H1 (cell line): ENCODE results near the gene RAB7B. TPM values are rescaled to one million over a fixed set of nuclear protein-coding genes. Genes with fewer than 3 reads are reported as not detected.

ENCODE experiments used
- CTCF ChIA-PET: fragments of 300-600 bp; sonication (Branson Sonifier 250); formaldehyde crosslinking; loops from one replicate; lab custom pipeline; 2021; ENCODE audit not compliant: partially characterized antibody; lab: Charles Lee
- POLR2A ChIA-PET: fragments of 300-600 bp; sonication (Branson Sonifier 250); formaldehyde crosslinking; loops from one replicate; lab custom pipeline; 2021; ENCODE audit warnings: inconsistent platforms; ENCODE audit not compliant: partially characterized antibody; lab: Charles Lee
- DNase-seq, 2 experiments: peaks; one replicate each; pipeline versions ENCODE4 v3.0.0 to v3.0.0-alpha.2; 2010 to 2022; ENCODE audit warnings: low spot score in 2 of 2, low read depth in 1 of 2, mixed read lengths in 1 of 2
- FAIRE-seq: peaks from 2 replicates; lab custom pipeline; 2011; peaks lifted over from hg19 to GRCh38; lab: Jason Lieb, UNC
- H2AFZ ChIP-seq: 2 replicates; pipeline ENCODE4 v1.8.1; 2012; ENCODE audit warnings: low read length, inconsistent platforms
- H2AK5ac ChIP-seq: 2 replicates; pipeline ENCODE4 v1.6.1; 2013; ENCODE audit warnings: low read depth, low read length
- H2BK120ac ChIP-seq: replicated peaks from 2 replicates; pipeline ENCODE3; 2013; ENCODE audit warnings: low read depth, low read length, inconsistent platforms
- H2BK12ac ChIP-seq: 2 replicates; pipeline ENCODE4 v1.6.1; 2013; ENCODE audit warnings: low read depth, low read length
- H2BK15ac ChIP-seq: 2 replicates; pipeline ENCODE4 v1.6.1; 2013; ENCODE audit warnings: low read length
- H2BK20ac ChIP-seq: 2 replicates; pipeline ENCODE4 v1.6.1; 2013; ENCODE audit warnings: low read length
- H2BK5ac ChIP-seq: 2 replicates; pipeline ENCODE4 v1.6.1; 2013; ENCODE audit warnings: low read depth, low read length
- H3K14ac ChIP-seq: 2 replicates; pipeline ENCODE4 v1.6.1; 2013; ENCODE audit warnings: inconsistent platforms; ENCODE audit not compliant: insufficient read length
- H3K18ac ChIP-seq: 2 replicates; pipeline ENCODE4 v1.6.1; 2013; ENCODE audit warnings: low read length; ENCODE audit errors: extremely low read depth
- H3K23ac ChIP-seq: 2 replicates; pipeline ENCODE4 v1.6.1; 2013; ENCODE audit warnings: inconsistent platforms; ENCODE audit not compliant: insufficient read length
- H3K23me2 ChIP-seq: 2 replicates; pipeline ENCODE4 v1.6.1; 2013; ENCODE audit warnings: low read depth, low read length
- H3K27ac ChIP-seq: 2 replicates; pipeline ENCODE4 v1.6.1; 2011; ENCODE audit warnings: low read depth, low read length, inconsistent platforms
- H3K27me3 ChIP-seq, 4 experiments: replicated peaks in 1 of 4; 1 replicate in 1 of 4; 2 replicates in 3 of 4; pipeline versions ENCODE4 v1.6.1 to v1.8.1; 2011 to 2013; ENCODE audit warnings: low read length in 3 of 4, mild to moderate bottlenecking in 3 of 4, inconsistent platforms in 2 of 4, mixed read lengths in 2 of 4, moderate library complexity in 1 of 4; ENCODE audit not compliant: control insufficient read depth in 3 of 4, insufficient read depth in 3 of 4; ENCODE audit errors: extremely low read depth in 1 of 4
- H3K36me3 ChIP-seq, 4 experiments: 2 replicates each; pipeline versions ENCODE4 v1.6.1 to v1.8.1; 2011 to 2013; ENCODE audit warnings: mild to moderate bottlenecking in 4 of 4, low read length in 3 of 4, moderate library complexity in 2 of 4, control low read depth in 1 of 4, inconsistent platforms in 1 of 4; ENCODE audit not compliant: insufficient read depth in 4 of 4, control insufficient read depth in 2 of 4
- H3K4ac ChIP-seq: replicated peaks from 2 replicates; pipeline ENCODE3; 2013; ENCODE audit warnings: low read length, low read depth, mixed read lengths, inconsistent platforms; ENCODE audit not compliant: insufficient read length
- H3K4me1 ChIP-seq, 4 experiments: replicated peaks in 1 of 4; 1 replicate in 1 of 4; 2 replicates in 3 of 4; pipeline versions ENCODE4 v1.6.1 to v1.8.1; 2011 to 2013; ENCODE audit warnings: low read length in 3 of 4, inconsistent platforms in 2 of 4, mixed read lengths in 1 of 4; ENCODE audit not compliant: insufficient read depth in 4 of 4, control insufficient read depth in 3 of 4
- H3K4me2 ChIP-seq, 2 experiments: 2 replicates each; pipeline versions ENCODE4 v1.6.1 to v1.8.1; 2011 to 2013; ENCODE audit warnings: low read depth in 2 of 2, low read length in 2 of 2, control low read depth in 1 of 2, inconsistent platforms in 1 of 2, mild to moderate bottlenecking in 1 of 2; ENCODE audit not compliant: insufficient read depth in 1 of 2
- H3K4me3 ChIP-seq, 4 experiments: fragments of 200-600, 300-600 bp in 1 of 4; sonication (generic), shearing (Covaris generic), sonication (Bioruptor Twin) in 1 of 4; 2 replicates each; pipeline versions ENCODE4 v1.5.1 to v1.8.1; 2011 to 2016; ENCODE audit warnings: low read length in 4 of 4, low read depth in 3 of 4, control low read depth in 2 of 4, inconsistent platforms in 2 of 4, mild to moderate bottlenecking in 2 of 4, mixed read lengths in 1 of 4, moderate library complexity in 1 of 4; ENCODE audit not compliant: insufficient read depth in 2 of 4; ENCODE audit errors: extremely low read depth in 1 of 4
- H3K56ac ChIP-seq: replicated peaks from 2 replicates; pipeline ENCODE3; 2013; ENCODE audit warnings: low read depth, mild to moderate bottlenecking, mixed read lengths, low read length, inconsistent platforms; ENCODE audit not compliant: insufficient read length
- H3K79me1 ChIP-seq: 2 replicates; pipeline ENCODE4 v1.6.1; 2013; ENCODE audit warnings: low read depth, low read length, control low read depth
- H3K79me2 ChIP-seq, 2 experiments: 2 replicates each; pipeline versions ENCODE4 v1.6.1 to v1.8.1; 2012 to 2013; ENCODE audit warnings: low read length in 2 of 2, mild to moderate bottlenecking in 2 of 2, inconsistent platforms in 1 of 2; ENCODE audit not compliant: insufficient read depth in 2 of 2, control insufficient read depth in 1 of 2
- H3K9ac ChIP-seq, 4 experiments: replicated peaks in 1 of 4; 1 replicate in 1 of 4; 2 replicates in 3 of 4; pipeline versions ENCODE4 v1.6.1 to v1.8.1; 2011 to 2013; ENCODE audit warnings: low read depth in 3 of 4, low read length in 3 of 4, control low read depth in 2 of 4, mild to moderate bottlenecking in 2 of 4, moderate library complexity in 2 of 4, inconsistent platforms in 1 of 4; ENCODE audit errors: extremely low read depth in 1 of 4
- H3K9me3 ChIP-seq, 2 experiments: 2 replicates each; pipeline versions ENCODE4 v1.6.1 to v1.8.1; 2012 to 2013; ENCODE audit warnings: mild to moderate bottlenecking in 2 of 2, moderate library complexity in 2 of 2, control low read depth in 1 of 2, inconsistent platforms in 1 of 2, low read depth in 1 of 2, low read length in 1 of 2, mixed read lengths in 1 of 2; ENCODE audit not compliant: insufficient read depth in 2 of 2
- H4K20me1 ChIP-seq, 2 experiments: replicated peaks in 1 of 2; 2 replicates each; pipeline versions ENCODE3 to v1.8.1; 2011 to 2013; ENCODE audit warnings: inconsistent platforms in 2 of 2, low read length in 2 of 2, mild to moderate bottlenecking in 1 of 2; ENCODE audit not compliant: insufficient read depth in 2 of 2, control insufficient read depth in 1 of 2
- H4K5ac ChIP-seq: 2 replicates; pipeline ENCODE4 v1.6.1; 2013; ENCODE audit warnings: low read length, low read depth, mixed read lengths, inconsistent platforms; ENCODE audit not compliant: insufficient read length
- H4K8ac ChIP-seq: 2 replicates; pipeline ENCODE4 v1.8.0; 2013; ENCODE audit warnings: mild to moderate bottlenecking, moderate library complexity, low read length, inconsistent platforms; ENCODE audit not compliant: insufficient read depth; ENCODE audit errors: extremely low read depth
- H4K91ac ChIP-seq: replicated peaks from 2 replicates; pipeline ENCODE3; 2013; ENCODE audit warnings: low read length, mixed read lengths, inconsistent platforms; ENCODE audit not compliant: insufficient read length
- BCL11A ChIP-seq, 2 experiments: IDR thresholded peaks; one replicate each; pipeline ENCODE4 v1.6.1; 2011; ENCODE audit warnings: low read depth in 2 of 2, low read length in 2 of 2, mild to moderate bottlenecking in 2 of 2
- WGBS, 2 experiments: shearing (Covaris generic) in 1 of 2; methylation state at CpG; one replicate each; pipeline versions ENCODE4 v1.1.6 to v1.1.7; 2013 to 2015; ENCODE audit warnings: low lambda C conversion rate in 2 of 2, mixed read lengths in 2 of 2, inconsistent platforms in 1 of 2, low coverage in 1 of 2, missing lambda C conversion rate in 1 of 2; ENCODE audit not compliant: insufficient replicate concordance in 2 of 2, insufficient coverage in 1 of 2, insufficient read length in 1 of 2; ENCODE audit errors: extremely low coverage in 1 of 2, missing lambda C conversion rate in 1 of 2; 5-methylcytosine and 5-hydroxymethylcytosine counted together
- polyA plus RNA-seq, 7 experiments: library from polyadenylated mRNA; depleted of rRNA in 3 of 7; stranded (reverse) in 5 of 7; unstranded in 2 of 7; fragments of >200 nt in 5 of 7; fragments of 200-250 nt in 2 of 7; gene quantifications; 1 replicate in 5 of 7; 2 replicates in 1 of 7; 4 replicates in 1 of 7; pipeline versions ENCODE4 v1.2.1 to v1.2.3, GENCODE V29; 2011 to 2013; ENCODE audit warnings: missing spikeins in 2 of 7, mixed read lengths in 2 of 7
- total RNA-seq: library from RNA; stranded (reverse); fragmentation: NEBNext Ultra II Directional; extraction: Animal tissue kit (Norgen Biotek cat#: 25700); gene quantifications from 2 replicates; pipeline ENCODE4 v1.2.1, GENCODE V29; 2021

RAB7B gene
- total and polyA plus RNA-seq, 2 of the 8 experiments (the other 6 are each of a cell fraction or from before 2014, with no cell fraction given), result 0.05 TPM; not detected in 1

- H3K23ac ChIP-seq, result no peak overlapping the region
- no peak overlapping the region for H3K27ac ChIP-seq
- peak overlapping the region; percentile 95 for H2BK20ac ChIP-seq
- H2BK12ac ChIP-seq, result peak overlapping the region; percentile 97
- FAIRE-seq, result peak; percentile 48
- no peaks in the 10 kb centered on the region for H3K36me3 ChIP-seq
- H4K91ac ChIP-seq, result peak overlapping the region; percentile 67
- H3K79me1 ChIP-seq, result no peaks in the 10 kb centered on the region
- no peaks in the 10 kb centered on the region for H4K20me1 ChIP-seq
- H4K8ac ChIP-seq, result no peak overlapping the region; the same call in 1 of the 2 replicates
- no peaks in the 10 kb centered on the region for H3K79me2 ChIP-seq
- H3K23me2 ChIP-seq, result no peaks in the 10 kb centered on the region
- H3K9ac ChIP-seq, result no peak overlapping the region
- no peak overlapping the region for H4K5ac ChIP-seq
- H3K4me1 ChIP-seq, result peaks cover 7 to 16% (median 14%) of the 10 kb centered on the region in 4 experiments
- peak; percentile 44 to 81 for DNase-seq
- no peaks in the 10 kb centered on the region; a peak in 1 of 7 replicates for H3K27me3 ChIP-seq
- 61% methylated on average over 7 of the region's 7 CpGs; no CpG with 5 or more reads in 1 of the 2 experiments for WGBS, 2 experiments
- peak overlapping the region; percentile 62 for H3K18ac ChIP-seq
- H3K4ac ChIP-seq, result peak overlapping the region; percentile 80
- H2BK120ac ChIP-seq, result peak overlapping the region; percentile 17
- H2AK5ac ChIP-seq, result peak overlapping the region; percentile 60; the same call in 1 of the 2 replicates
- H3K4me2 ChIP-seq, result peak overlapping the region; percentile 16 to 42; a peak in 3 of 4 replicates
- H3K9me3 ChIP-seq, result no peaks in the 10 kb centered on the region
- ChIA-PET CTCF (interaction anchor here (0.7 to 11.0 kb wide), 12 partner anchors 10 to 195 kb away, joined by 3 to 110 read pairs (median 5); no protein-coding TSS in a partner anchor), POLR2A (interaction anchor here (0.7 to 1.8 kb wide), 3 partner anchors 8 to 191 kb away, joined by 3 to 5 read pairs (median 4); no protein-coding TSS in a partner anchor)
- peak overlapping the region; percentile 82; the same call in 1 of the 2 replicates for H2BK5ac ChIP-seq
- peak overlapping the region; percentile 88; the same call in 1 of the 2 replicates for H2BK15ac ChIP-seq
- H3K14ac ChIP-seq, result no peak overlapping the region
- no peak overlapping the region for H3K4me3 ChIP-seq
- H2AFZ ChIP-seq, result peak overlapping the region; percentile 61; the same call in 1 of the 2 replicates
- no peak overlapping the region for H3K56ac ChIP-seq
- TF ChIP-seq BCL11A (IDR thresholded peaks at IDR 0.05; ENCODE audit: low read depth in 2 of 2, low read length in 2 of 2), result no peak
Observed at GRCh38 chr1:205939690-205940330, 63.4 kb downstream of the RAB7B start.
